CD4-positive, alpha-beta T cell treated with Interferon gamma for 1 hour (primary cell): Measurements from ENCODE around the gene TRAF7.

Experiments
- DNase-seq: peaks from one replicate; pipeline ENCODE4 v3.0.0-alpha.2; 2020

TRAF7 gene

GRCh38 chr16:2205104-2205966 lies 49.8 kb downstream of the TRAF7 start, which contains the start of gene MLST8:
Gene MLST8, plus strand, starts transcription at chr16:2205454. Its CDS starts 632 bp downstream, at chr16:2206086.
- peak; percentile 89 for DNase-seq

GRCh38 chr16:2205967-2206313 lies 50.4 kb downstream of the TRAF7 start:
- DNase-seq, result no peak

GRCh38 chr16:2206420-2206779 lies 50.8 kb downstream of the TRAF7 start:
- DNase-seq, result no peak

GRCh38 chr16:2206780-2207433 lies 51.3 kb downstream of the TRAF7 start:
- no peak for DNase-seq

- DNase-seq, result no peak
These were observed 52.3 kb downstream of the TRAF7 start for GRCh38 chr16:2207872-2208271.

- DNase-seq, result no peak
These were observed 52.7 kb downstream of the TRAF7 start for GRCh38 chr16:2208308-2208707.

- no peak for DNase-seq
These were observed 53.2 kb downstream of the TRAF7 start for GRCh38 chr16:2208772-2209171.

- DNase-seq, result no peak
These were observed 53.9 kb downstream of the TRAF7 start for GRCh38 chr16:2209258-2210008.

- no peak for DNase-seq
These were observed 54.4 kb downstream of the TRAF7 start for GRCh38 chr16:2210009-2210332.

GRCh38 chr16:2210386-2211365 lies 55.1 kb downstream of the TRAF7 start, which contains the start of gene BRICD5:
Gene BRICD5, minus strand, starts transcription at chr16:2210863. Its CDS starts 30 bp downstream, at chr16:2210833.
- no peak for DNase-seq

GRCh38 chr16:2211923-2212347 lies 56.4 kb downstream of the TRAF7 start:
- DNase-seq, result no peak

- no peak for DNase-seq
These were observed 57.1 kb downstream of the TRAF7 start for GRCh38 chr16:2212362-2213324.

- no peak for DNase-seq
These were observed 58.5 kb downstream of the TRAF7 start for GRCh38 chr16:2213817-2214718.

- no peak for DNase-seq
These were observed 59.1 kb downstream of the TRAF7 start, which contains the start of gene PGP for GRCh38 chr16:2214719-2214968. Gene PGP, minus strand, starts transcription at chr16:2214840. Its CDS starts 63 bp downstream, at chr16:2214777.

GRCh38 chr16:2216330-2216729 lies 60.7 kb downstream of the TRAF7 start:
- no peak for DNase-seq

GRCh38 chr16:2223221-2223941 lies 67.8 kb downstream of the TRAF7 start, which contains the start of gene E4F1:
Gene E4F1, plus strand, starts transcription at chr16:2223591. Its CDS starts 23 bp downstream, at chr16:2223614.
- peak; percentile 100 for DNase-seq

- no peak for DNase-seq
These were observed 68.4 kb downstream of the TRAF7 start for GRCh38 chr16:2223942-2224486.

GRCh38 chr16:2226245-2226793 lies 70.7 kb downstream of the TRAF7 start:
- no peak for DNase-seq

GRCh38 chr16:2226918-2227317 lies 71.3 kb downstream of the TRAF7 start:
- no peak for DNase-seq
